H1 (cell line): ENCODE measurements around the gene KCNQ1. TPM values are rescaled to one million over a fixed set of nuclear protein-coding genes. Genes with fewer than 3 reads are reported as not detected.

Source experiments
- CTCF ChIA-PET: fragments of 300-600 bp; sonication (Branson Sonifier 250); formaldehyde crosslinking; loops from one replicate; lab custom pipeline; 2021; ENCODE audit not compliant: partially characterized antibody; lab: Charles Lee
- POLR2A ChIA-PET: fragments of 300-600 bp; sonication (Branson Sonifier 250); formaldehyde crosslinking; loops from one replicate; lab custom pipeline; 2021; ENCODE audit warnings: inconsistent platforms; ENCODE audit not compliant: partially characterized antibody; lab: Charles Lee
- DNase-seq, 2 experiments: peaks; one replicate each; pipeline versions ENCODE4 v3.0.0 to v3.0.0-alpha.2; 2010 to 2022; ENCODE audit warnings: low spot score in 2 of 2, low read depth in 1 of 2, mixed read lengths in 1 of 2
- FAIRE-seq: peaks from 2 replicates; lab custom pipeline; 2011; peaks lifted over from hg19 to GRCh38; lab: Jason Lieb, UNC
- H2AFZ ChIP-seq: 2 replicates; pipeline ENCODE4 v1.8.1; 2012; ENCODE audit warnings: low read length, inconsistent platforms
- H2AK5ac ChIP-seq: 2 replicates; pipeline ENCODE4 v1.6.1; 2013; ENCODE audit warnings: low read depth, low read length
- H2BK120ac ChIP-seq: replicated peaks from 2 replicates; pipeline ENCODE3; 2013; ENCODE audit warnings: low read depth, low read length, inconsistent platforms
- H2BK12ac ChIP-seq: 2 replicates; pipeline ENCODE4 v1.6.1; 2013; ENCODE audit warnings: low read depth, low read length
- H2BK15ac ChIP-seq: 2 replicates; pipeline ENCODE4 v1.6.1; 2013; ENCODE audit warnings: low read length
- H2BK20ac ChIP-seq: 2 replicates; pipeline ENCODE4 v1.6.1; 2013; ENCODE audit warnings: low read length
- H2BK5ac ChIP-seq: 2 replicates; pipeline ENCODE4 v1.6.1; 2013; ENCODE audit warnings: low read depth, low read length
- H3K14ac ChIP-seq: 2 replicates; pipeline ENCODE4 v1.6.1; 2013; ENCODE audit warnings: inconsistent platforms; ENCODE audit not compliant: insufficient read length
- H3K18ac ChIP-seq: 2 replicates; pipeline ENCODE4 v1.6.1; 2013; ENCODE audit warnings: low read length; ENCODE audit errors: extremely low read depth
- H3K23ac ChIP-seq: 2 replicates; pipeline ENCODE4 v1.6.1; 2013; ENCODE audit warnings: inconsistent platforms; ENCODE audit not compliant: insufficient read length
- H3K23me2 ChIP-seq: 2 replicates; pipeline ENCODE4 v1.6.1; 2013; ENCODE audit warnings: low read depth, low read length
- H3K27ac ChIP-seq: 2 replicates; pipeline ENCODE4 v1.6.1; 2011; ENCODE audit warnings: low read depth, low read length, inconsistent platforms
- H3K27me3 ChIP-seq, 4 experiments: replicated peaks in 1 of 4; 1 replicate in 1 of 4; 2 replicates in 3 of 4; pipeline versions ENCODE4 v1.6.1 to v1.8.1; 2011 to 2013; ENCODE audit warnings: low read length in 3 of 4, mild to moderate bottlenecking in 3 of 4, inconsistent platforms in 2 of 4, mixed read lengths in 2 of 4, moderate library complexity in 1 of 4; ENCODE audit not compliant: control insufficient read depth in 3 of 4, insufficient read depth in 3 of 4; ENCODE audit errors: extremely low read depth in 1 of 4
- H3K36me3 ChIP-seq, 4 experiments: 2 replicates each; pipeline versions ENCODE4 v1.6.1 to v1.8.1; 2011 to 2013; ENCODE audit warnings: mild to moderate bottlenecking in 4 of 4, low read length in 3 of 4, moderate library complexity in 2 of 4, control low read depth in 1 of 4, inconsistent platforms in 1 of 4; ENCODE audit not compliant: insufficient read depth in 4 of 4, control insufficient read depth in 2 of 4
- H3K4ac ChIP-seq: replicated peaks from 2 replicates; pipeline ENCODE3; 2013; ENCODE audit warnings: low read length, low read depth, mixed read lengths, inconsistent platforms; ENCODE audit not compliant: insufficient read length
- H3K4me1 ChIP-seq, 4 experiments: replicated peaks in 1 of 4; 1 replicate in 1 of 4; 2 replicates in 3 of 4; pipeline versions ENCODE4 v1.6.1 to v1.8.1; 2011 to 2013; ENCODE audit warnings: low read length in 3 of 4, inconsistent platforms in 2 of 4, mixed read lengths in 1 of 4; ENCODE audit not compliant: insufficient read depth in 4 of 4, control insufficient read depth in 3 of 4
- H3K4me2 ChIP-seq, 2 experiments: 2 replicates each; pipeline versions ENCODE4 v1.6.1 to v1.8.1; 2011 to 2013; ENCODE audit warnings: low read depth in 2 of 2, low read length in 2 of 2, control low read depth in 1 of 2, inconsistent platforms in 1 of 2, mild to moderate bottlenecking in 1 of 2; ENCODE audit not compliant: insufficient read depth in 1 of 2
- H3K4me3 ChIP-seq, 4 experiments: fragments of 200-600, 300-600 bp in 1 of 4; sonication (generic), shearing (Covaris generic), sonication (Bioruptor Twin) in 1 of 4; 2 replicates each; pipeline versions ENCODE4 v1.5.1 to v1.8.1; 2011 to 2016; ENCODE audit warnings: low read length in 4 of 4, low read depth in 3 of 4, control low read depth in 2 of 4, inconsistent platforms in 2 of 4, mild to moderate bottlenecking in 2 of 4, mixed read lengths in 1 of 4, moderate library complexity in 1 of 4; ENCODE audit not compliant: insufficient read depth in 2 of 4; ENCODE audit errors: extremely low read depth in 1 of 4
- H3K56ac ChIP-seq: replicated peaks from 2 replicates; pipeline ENCODE3; 2013; ENCODE audit warnings: low read depth, mild to moderate bottlenecking, mixed read lengths, low read length, inconsistent platforms; ENCODE audit not compliant: insufficient read length
- H3K79me1 ChIP-seq: 2 replicates; pipeline ENCODE4 v1.6.1; 2013; ENCODE audit warnings: low read depth, low read length, control low read depth
- H3K79me2 ChIP-seq, 2 experiments: 2 replicates each; pipeline versions ENCODE4 v1.6.1 to v1.8.1; 2012 to 2013; ENCODE audit warnings: low read length in 2 of 2, mild to moderate bottlenecking in 2 of 2, inconsistent platforms in 1 of 2; ENCODE audit not compliant: insufficient read depth in 2 of 2, control insufficient read depth in 1 of 2
- H3K9ac ChIP-seq, 4 experiments: replicated peaks in 1 of 4; 1 replicate in 1 of 4; 2 replicates in 3 of 4; pipeline versions ENCODE4 v1.6.1 to v1.8.1; 2011 to 2013; ENCODE audit warnings: low read depth in 3 of 4, low read length in 3 of 4, control low read depth in 2 of 4, mild to moderate bottlenecking in 2 of 4, moderate library complexity in 2 of 4, inconsistent platforms in 1 of 4; ENCODE audit errors: extremely low read depth in 1 of 4
- H3K9me3 ChIP-seq, 2 experiments: 2 replicates each; pipeline versions ENCODE4 v1.6.1 to v1.8.1; 2012 to 2013; ENCODE audit warnings: mild to moderate bottlenecking in 2 of 2, moderate library complexity in 2 of 2, control low read depth in 1 of 2, inconsistent platforms in 1 of 2, low read depth in 1 of 2, low read length in 1 of 2, mixed read lengths in 1 of 2; ENCODE audit not compliant: insufficient read depth in 2 of 2
- H4K20me1 ChIP-seq, 2 experiments: replicated peaks in 1 of 2; 2 replicates each; pipeline versions ENCODE3 to v1.8.1; 2011 to 2013; ENCODE audit warnings: inconsistent platforms in 2 of 2, low read length in 2 of 2, mild to moderate bottlenecking in 1 of 2; ENCODE audit not compliant: insufficient read depth in 2 of 2, control insufficient read depth in 1 of 2
- H4K5ac ChIP-seq: 2 replicates; pipeline ENCODE4 v1.6.1; 2013; ENCODE audit warnings: low read length, low read depth, mixed read lengths, inconsistent platforms; ENCODE audit not compliant: insufficient read length
- H4K8ac ChIP-seq: 2 replicates; pipeline ENCODE4 v1.8.0; 2013; ENCODE audit warnings: mild to moderate bottlenecking, moderate library complexity, low read length, inconsistent platforms; ENCODE audit not compliant: insufficient read depth; ENCODE audit errors: extremely low read depth
- H4K91ac ChIP-seq: replicated peaks from 2 replicates; pipeline ENCODE3; 2013; ENCODE audit warnings: low read length, mixed read lengths, inconsistent platforms; ENCODE audit not compliant: insufficient read length
- EGR1 ChIP-seq: IDR thresholded peaks from 2 replicates; pipeline ENCODE4 v1.6.1; 2011; ENCODE audit warnings: low read depth, low read length, borderline replicate concordance
- EP300 ChIP-seq, 2 experiments: IDR thresholded peaks; 1 replicate in 1 of 2; 2 replicates in 1 of 2; pipeline ENCODE4 v1.6.1; 2011 to 2012; ENCODE audit warnings: low read depth in 2 of 2, low read length in 2 of 2, mild to moderate bottlenecking in 2 of 2, borderline replicate concordance in 1 of 2, inconsistent platforms in 1 of 2, moderate library complexity in 1 of 2
- POLR2A ChIP-seq, 2 experiments: IDR thresholded peaks; 1 replicate in 1 of 2; 2 replicates in 1 of 2; pipeline ENCODE4 v1.6.1; 2011; ENCODE audit warnings: low read depth in 2 of 2, low read length in 2 of 2, mild to moderate bottlenecking in 2 of 2; ENCODE audit errors: control extremely low read depth in 1 of 2
- RBBP5 ChIP-seq: IDR thresholded peaks from 2 replicates; pipeline ENCODE4 v1.7.1; 2012; ENCODE audit warnings: low read depth, mild to moderate bottlenecking, inconsistent platforms, low read length, moderate library complexity, borderline replicate concordance
- RXRA ChIP-seq: IDR thresholded peaks from 2 replicates; pipeline ENCODE4 v1.6.1; 2011; ENCODE audit warnings: low read depth, mild to moderate bottlenecking, low read length, moderate library complexity; ENCODE audit not compliant: insufficient read depth
- TEAD4 ChIP-seq: IDR thresholded peaks from 2 replicates; pipeline ENCODE4 v1.6.1; 2012; ENCODE audit warnings: low read depth, low read length, inconsistent platforms, mixed read lengths
- WGBS, 2 experiments: shearing (Covaris generic) in 1 of 2; methylation state at CpG; one replicate each; pipeline versions ENCODE4 v1.1.6 to v1.1.7; 2013 to 2015; ENCODE audit warnings: low lambda C conversion rate in 2 of 2, mixed read lengths in 2 of 2, inconsistent platforms in 1 of 2, low coverage in 1 of 2, missing lambda C conversion rate in 1 of 2; ENCODE audit not compliant: insufficient replicate concordance in 2 of 2, insufficient coverage in 1 of 2, insufficient read length in 1 of 2; ENCODE audit errors: extremely low coverage in 1 of 2, missing lambda C conversion rate in 1 of 2; 5-methylcytosine and 5-hydroxymethylcytosine counted together
- polyA plus RNA-seq, 7 experiments: library from polyadenylated mRNA; depleted of rRNA in 3 of 7; stranded (reverse) in 5 of 7; unstranded in 2 of 7; fragments of >200 nt in 5 of 7; fragments of 200-250 nt in 2 of 7; gene quantifications; 1 replicate in 5 of 7; 2 replicates in 1 of 7; 4 replicates in 1 of 7; pipeline versions ENCODE4 v1.2.1 to v1.2.3, GENCODE V29; 2011 to 2013; ENCODE audit warnings: missing spikeins in 2 of 7, mixed read lengths in 2 of 7
- total RNA-seq: library from RNA; stranded (reverse); fragmentation: NEBNext Ultra II Directional; extraction: Animal tissue kit (Norgen Biotek cat#: 25700); gene quantifications from 2 replicates; pipeline ENCODE4 v1.2.1, GENCODE V29; 2021

The KCNQ1 gene
- total and polyA plus RNA-seq, 2 of the 8 experiments (the other 6 are each of a cell fraction or from before 2014, with no cell fraction given) = 1.9 to 2.0 TPM

DNA sequence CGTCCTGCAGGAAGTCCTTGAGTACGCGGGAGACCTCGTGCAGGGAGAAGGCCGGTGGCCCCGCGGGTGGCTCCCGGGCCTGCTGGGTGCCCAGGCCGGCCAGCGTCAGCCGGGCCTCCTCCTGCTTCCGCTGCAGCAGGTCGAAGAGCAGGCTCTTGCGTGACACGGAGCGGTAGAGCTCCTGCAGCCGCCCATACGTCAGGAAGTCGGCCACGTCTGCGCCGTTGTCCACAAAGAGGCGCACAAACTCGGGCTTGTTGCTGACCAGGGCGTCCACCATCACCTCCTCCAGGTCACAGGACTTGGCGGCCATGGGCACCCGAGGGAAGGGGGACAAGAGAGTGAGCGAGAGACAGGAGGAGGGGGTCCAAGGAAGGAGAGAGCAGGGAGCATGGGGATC, 29.6 kb upstream of the KCNQ1 start:
- Histone ChIP-seq H4K8ac (no peak overlapping the region), H3K56ac (no peak overlapping the region), H3K14ac (no peak overlapping the region), H4K5ac (no peak overlapping the region), H3K9ac (no peak overlapping the region), H3K23me2 (no peaks in the 10 kb centered on the region), H2BK5ac (no peak overlapping the region), H2BK120ac (no peak overlapping the region), H3K9me3 (no peaks in the 10 kb centered on the region), H3K4ac (no peak overlapping the region), H2AK5ac (no peak overlapping the region), H2BK15ac (no peak overlapping the region), H3K36me3 (no peaks in the 10 kb centered on the region), H2AFZ (no peak overlapping the region), H3K79me1 (no peaks in the 10 kb centered on the region), H3K18ac (no peak overlapping the region), H3K79me2 (no peaks in the 10 kb centered on the region), H3K4me1 (peaks cover 0 to 3% (median under 1%) of the 10 kb centered on the region in 4 experiments; a peak in 2 of 7 replicates), H3K23ac (no peak overlapping the region), H4K20me1 (no peaks in the 10 kb centered on the region), H4K91ac (no peak overlapping the region), H3K27me3 (no peaks in the 10 kb centered on the region; a peak in 2 of 7 replicates), H2BK20ac (no peak overlapping the region), H3K4me3 (no peak overlapping the region), H2BK12ac (no peak overlapping the region; the same call in 1 of the 2 replicates), H3K4me2 (no peak overlapping the region), H3K27ac (no peak overlapping the region)
- TF ChIP-seq RXRA (no peak), TEAD4 (no peak), EP300 (IDR thresholded peaks at IDR 0.05; ENCODE audit: borderline replicate concordance in 1 of 2, low read depth in 2 of 2, low read length in 2 of 2) (no peak), RBBP5 (no peak), EGR1 (no peak), POLR2A (IDR thresholded peaks at IDR 0.05; ENCODE audit: control extremely low read depth in 1 of 2, low read depth in 2 of 2, low read length in 2 of 2) (no peak)
- DNase-seq (no peak), FAIRE-seq (no peak)
- ChIA-PET CTCF (interaction anchor here (0.6 to 9.2 kb wide), 11 partner anchors 11 to 229 kb away, joined by 3 to 196 read pairs (median 4); partner anchors contain the start of gene TSSC4), POLR2A (interaction anchor here (0.8 to 1.7 kb wide), 2 partner anchors 10 to 12 kb away, joined by 3 to 4 read pairs; no protein-coding TSS in a partner anchor)
- WGBS, 2 experiments = 93% methylated on average over 19 of the region's 28 CpGs; no CpG with 5 or more reads in 1 of the 2 experiments
